ENCODE measurements around the gene ADAM17.

DNA sequence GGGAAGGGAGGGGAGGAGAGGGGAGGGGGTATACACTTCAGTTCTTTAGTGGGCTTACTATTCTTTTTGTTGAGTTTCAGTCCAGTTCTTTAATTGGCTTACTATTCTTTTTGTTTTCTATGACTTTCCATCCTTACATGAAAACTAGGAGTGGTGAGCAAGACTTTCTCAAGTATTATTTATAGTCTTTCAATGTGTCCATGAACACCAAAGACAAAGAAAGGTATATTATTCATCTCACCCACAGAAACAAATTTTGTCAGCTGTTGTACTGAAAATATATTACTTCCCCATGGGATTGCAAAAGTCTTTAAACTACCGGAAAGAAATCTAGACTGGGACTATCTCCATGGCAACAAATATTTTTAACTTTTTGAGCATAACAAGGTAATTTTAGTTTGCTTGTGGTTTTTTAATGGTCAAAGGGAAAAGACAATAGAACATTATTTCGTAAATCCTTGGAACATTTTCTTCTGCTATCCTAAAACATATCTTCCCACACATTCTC lies 17.6 kb downstream of the ADAM17 start:
- TF ChIP-seq CBX5 (IDR thresholded peaks at IDR 0.05; ENCODE audit: low read depth) (no peak), EZH2 (IDR thresholded peaks at IDR 0.05; ENCODE audit: borderline replicate concordance, control insufficient read depth, low read depth, low read length) (no peak)

Data from GM12878 (cell line).